Epithelial cell of proximal tubule (primary cell): ENCODE results near the gene ACAA2. TPM values are rescaled to one million over a fixed set of nuclear protein-coding genes. Genes with fewer than 3 reads are reported as not detected.
"Not testable (repeated sequence)": the region's sequence is repeated elsewhere in the genome, so short reads cannot be mapped to it uniquely, and the experiment has no call there.

ENCODE experiments used
- DNase-seq: peaks from one replicate; pipeline ENCODE4 v3.0.0-alpha.2; 2011; ENCODE audit warnings: low read depth
- H3K4me3 ChIP-seq: 2 replicates; pipeline ENCODE4 v1.5.1; 2011; ENCODE audit warnings: low read depth, mild to moderate bottlenecking, low read length
- CTCF ChIP-seq: conservative IDR thresholded peaks from 2 replicates; pipeline ENCODE4 v1.5.1; 2012; ENCODE audit warnings: low read depth, mild to moderate bottlenecking, low read length
- total RNA-seq: library from RNA; depleted of rRNA; stranded (reverse); fragments of >200 nt; gene quantifications from 2 replicates; pipeline ENCODE4 v1.2.3, GENCODE V29; 2015

Gene ACAA2
- total RNA-seq, 1 donor from 2014 or later = 92.3 TPM

DNA sequence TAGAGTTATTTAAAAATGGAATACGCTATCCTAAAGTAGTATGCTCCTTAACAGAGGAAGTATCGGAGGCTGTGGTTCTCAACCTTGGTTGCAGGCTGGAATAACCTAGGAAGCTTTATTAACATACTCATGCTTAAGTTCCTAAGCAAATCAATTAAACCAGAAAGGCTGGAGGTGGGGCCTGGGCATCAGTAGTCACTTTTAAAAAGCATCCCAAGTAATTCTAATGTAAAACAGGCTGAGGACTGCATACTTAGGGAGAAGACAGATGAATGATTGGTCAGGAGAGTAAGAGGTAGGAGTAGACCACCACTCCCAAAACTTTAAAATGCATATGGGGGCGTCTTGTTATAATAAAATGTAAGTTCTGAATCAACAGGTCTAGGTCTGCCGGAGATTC is 15.3 kb downstream of the ACAA2 start:
- no peak for TF ChIP-seq CTCF
- H3K4me3 ChIP-seq = no peak overlapping the region
- no peak for DNase-seq

DNA sequence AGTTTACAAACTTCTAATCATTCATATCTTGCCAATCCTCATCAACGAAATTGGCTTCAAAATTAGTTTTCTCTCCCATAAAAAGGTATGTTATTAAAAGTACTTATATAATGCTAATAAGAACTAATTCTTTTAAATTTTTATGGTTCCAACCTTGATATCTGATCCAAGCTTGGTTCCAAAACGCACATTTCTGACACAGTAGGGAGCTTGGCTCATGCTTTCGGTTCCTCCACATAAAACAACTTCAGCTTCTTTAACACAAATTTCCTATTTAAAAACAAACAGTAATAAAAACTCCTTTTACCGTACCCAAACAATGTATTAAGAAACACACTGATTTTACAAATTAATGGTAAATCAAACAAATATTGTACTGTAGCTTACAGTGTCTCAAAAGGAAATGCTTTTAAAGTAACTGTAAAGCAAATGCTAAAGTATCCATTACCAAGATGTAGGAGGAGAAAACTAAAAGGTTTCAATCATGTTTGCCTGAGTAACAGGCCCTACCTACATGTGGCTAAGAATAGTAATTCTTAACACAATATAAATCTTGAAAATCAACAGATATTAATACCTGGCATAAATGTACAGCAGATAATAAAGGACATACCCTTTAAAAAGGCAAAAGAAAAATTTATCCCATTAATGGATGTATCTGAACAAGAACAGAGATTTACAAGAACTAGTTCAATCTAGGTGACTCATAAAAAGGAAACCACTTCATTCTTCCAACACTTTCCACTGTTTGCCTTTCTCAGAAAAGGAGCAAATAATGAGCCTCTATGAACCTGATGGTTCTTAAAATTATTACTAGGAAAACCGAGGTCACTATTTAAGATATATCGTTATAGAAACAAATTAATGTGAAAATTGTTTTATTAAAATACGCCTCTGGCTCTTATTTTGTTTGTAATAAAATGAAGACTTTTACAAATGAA is 17.5 kb downstream of the ACAA2 start:
- DNase-seq = no peak
- H3K4me3 ChIP-seq = no peak overlapping the region
- no peak for TF ChIP-seq CTCF

GRCh38 chr18:49794743-49795142 is 18.6 kb downstream of the ACAA2 start:
- no peak for TF ChIP-seq CTCF
- no peak overlapping the region for H3K4me3 ChIP-seq
- DNase-seq = no peak

GRCh38 chr18:49789560-49790134 is 23.7 kb downstream of the ACAA2 start:
- not testable (repeated sequence) for H3K4me3 ChIP-seq, DNase-seq

DNA sequence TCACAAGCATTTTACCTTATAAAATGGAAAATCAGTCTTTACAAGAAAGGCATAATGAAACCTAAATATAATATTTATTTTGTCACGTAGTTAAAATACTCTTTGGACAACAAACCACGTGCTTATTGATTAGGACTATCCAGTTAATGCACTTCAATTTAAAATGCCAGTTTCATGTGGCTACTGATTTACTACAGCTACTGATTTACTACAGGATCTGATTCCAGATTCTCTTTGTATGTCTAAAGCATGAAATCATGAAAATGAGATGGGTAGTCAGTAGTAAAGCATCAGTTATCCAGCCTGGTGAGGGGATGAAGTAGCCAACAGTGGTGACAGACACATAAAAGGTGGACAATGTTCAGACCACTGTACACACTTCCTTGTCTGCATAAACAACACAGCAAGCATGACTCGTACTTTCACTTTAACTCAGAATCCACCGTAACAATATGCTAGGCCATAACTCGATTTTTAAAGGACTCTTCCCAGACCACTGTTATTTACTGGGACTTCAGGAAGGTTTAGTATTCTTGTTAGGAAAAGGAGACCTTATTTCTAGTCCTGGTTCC is 24.9 kb downstream of the ACAA2 start:
- no peak for DNase-seq
- TF ChIP-seq CTCF = no peak
- peak overlapping the region; percentile 17 for H3K4me3 ChIP-seq

DNA sequence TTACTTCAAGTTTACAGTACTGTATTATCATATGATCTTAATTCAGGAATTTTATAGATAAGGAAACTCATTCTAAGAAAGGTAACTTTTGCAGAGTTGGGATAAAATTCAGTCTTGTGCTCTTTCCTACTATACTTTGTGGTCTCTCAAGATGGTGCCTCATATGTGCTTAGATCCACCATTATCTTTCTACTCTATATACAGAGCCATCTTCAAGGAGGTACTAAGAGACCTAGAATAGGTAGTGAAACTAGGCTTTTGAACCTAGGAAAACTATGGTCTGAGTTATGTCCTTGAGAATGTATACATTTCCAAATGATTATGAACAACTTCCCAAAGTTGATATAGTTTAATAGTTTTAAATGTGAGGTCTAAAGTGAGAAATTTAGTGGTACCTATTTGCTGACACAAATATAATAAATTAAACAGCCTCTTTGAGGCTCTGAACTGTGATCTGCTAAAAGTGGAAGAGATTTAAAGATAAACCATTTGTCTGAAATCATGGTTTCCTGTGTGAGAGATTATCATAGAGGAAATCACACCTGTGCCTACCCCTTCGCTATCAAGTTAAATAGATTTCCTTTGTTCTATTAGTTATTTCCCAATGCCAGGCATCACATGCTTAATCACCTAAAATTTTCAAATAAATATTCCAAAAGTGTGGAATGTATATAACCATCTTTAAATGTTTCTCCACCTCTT is 27.2 kb downstream of the ACAA2 start:
- DNase-seq = no peak
- H3K4me3 ChIP-seq = no peak overlapping the region
- no peak for TF ChIP-seq CTCF
